HG02623 (cell line): Measurements from ENCODE around the gene FOXC1.

Source experiments
- ATAC-seq: cut with Tn5 transposase; IDR thresholded peaks from one replicate; pipeline ENCODE4 v1.9.1; 2021; ENCODE audit warnings: moderate library complexity; ENCODE audit not compliant: unreplicated experiment

FOXC1 gene

DNA sequence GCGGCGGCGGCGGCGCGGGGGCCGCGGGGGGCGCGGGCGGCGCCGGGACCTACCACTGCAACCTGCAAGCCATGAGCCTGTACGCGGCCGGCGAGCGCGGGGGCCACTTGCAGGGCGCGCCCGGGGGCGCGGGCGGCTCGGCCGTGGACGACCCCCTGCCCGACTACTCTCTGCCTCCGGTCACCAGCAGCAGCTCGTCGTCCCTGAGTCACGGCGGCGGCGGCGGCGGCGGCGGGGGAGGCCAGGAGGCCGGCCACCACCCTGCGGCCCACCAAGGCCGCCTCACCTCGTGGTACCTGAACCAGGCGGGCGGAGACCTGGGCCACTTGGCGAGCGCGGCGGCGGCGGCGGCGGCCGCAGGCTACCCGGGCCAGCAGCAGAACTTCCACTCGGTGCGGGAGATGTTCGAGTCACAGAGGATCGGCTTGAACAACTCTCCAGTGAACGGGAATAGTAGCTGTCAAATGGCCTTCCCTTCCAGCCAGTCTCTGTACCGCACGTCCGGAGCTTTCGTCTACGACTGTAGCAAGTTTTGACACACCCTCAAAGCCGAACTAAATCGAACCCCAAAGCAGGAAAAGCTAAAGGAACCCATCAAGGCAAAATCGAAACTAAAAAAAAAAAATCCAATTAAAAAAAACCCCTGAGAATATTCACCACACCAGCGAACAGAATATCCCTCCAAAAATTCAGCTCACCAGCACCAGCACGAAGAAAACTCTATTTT lies 2.0 kb downstream of the FOXC1 start:
- no peak for ATAC-seq

DNA sequence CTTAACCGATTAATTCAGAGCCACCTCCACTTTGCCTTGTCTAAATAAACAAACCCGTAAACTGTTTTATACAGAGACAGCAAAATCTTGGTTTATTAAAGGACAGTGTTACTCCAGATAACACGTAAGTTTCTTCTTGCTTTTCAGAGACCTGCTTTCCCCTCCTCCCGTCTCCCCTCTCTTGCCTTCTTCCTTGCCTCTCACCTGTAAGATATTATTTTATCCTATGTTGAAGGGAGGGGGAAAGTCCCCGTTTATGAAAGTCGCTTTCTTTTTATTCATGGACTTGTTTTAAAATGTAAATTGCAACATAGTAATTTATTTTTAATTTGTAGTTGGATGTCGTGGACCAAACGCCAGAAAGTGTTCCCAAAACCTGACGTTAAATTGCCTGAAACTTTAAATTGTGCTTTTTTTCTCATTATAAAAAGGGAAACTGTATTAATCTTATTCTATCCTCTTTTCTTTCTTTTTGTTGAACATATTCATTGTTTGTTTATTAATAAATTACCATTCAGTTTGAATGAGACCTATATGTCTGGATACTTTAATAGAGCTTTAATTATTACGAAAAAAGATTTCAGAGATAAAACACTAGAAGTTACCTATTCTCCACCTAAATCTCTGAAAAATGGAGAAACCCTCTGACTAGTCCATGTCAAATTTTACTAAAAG lies 2.7 kb downstream of the FOXC1 start:
- ATAC-seq, result no peak

DNA sequence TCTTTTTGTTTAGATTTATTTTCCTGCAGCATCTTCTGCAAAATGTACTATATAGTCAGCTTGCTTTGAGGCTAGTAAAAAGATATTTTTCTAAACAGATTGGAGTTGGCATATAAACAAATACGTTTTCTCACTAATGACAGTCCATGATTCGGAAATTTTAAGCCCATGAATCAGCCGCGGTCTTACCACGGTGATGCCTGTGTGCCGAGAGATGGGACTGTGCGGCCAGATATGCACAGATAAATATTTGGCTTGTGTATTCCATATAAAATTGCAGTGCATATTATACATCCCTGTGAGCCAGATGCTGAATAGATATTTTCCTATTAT lies 3.2 kb downstream of the FOXC1 start:
- no peak for ATAC-seq

DNA sequence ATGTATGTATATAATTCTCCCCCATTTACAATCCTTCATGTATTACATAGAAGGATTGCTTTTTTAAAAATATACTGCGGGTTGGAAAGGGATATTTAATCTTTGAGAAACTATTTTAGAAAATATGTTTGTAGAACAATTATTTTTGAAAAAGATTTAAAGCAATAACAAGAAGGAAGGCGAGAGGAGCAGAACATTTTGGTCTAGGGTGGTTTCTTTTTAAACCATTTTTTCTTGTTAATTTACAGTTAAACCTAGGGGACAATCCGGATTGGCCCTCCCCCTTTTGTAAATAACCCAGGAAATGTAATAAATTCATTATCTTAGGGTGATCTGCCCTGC lies 3.6 kb downstream of the FOXC1 start:
- no peak for ATAC-seq

DNA sequence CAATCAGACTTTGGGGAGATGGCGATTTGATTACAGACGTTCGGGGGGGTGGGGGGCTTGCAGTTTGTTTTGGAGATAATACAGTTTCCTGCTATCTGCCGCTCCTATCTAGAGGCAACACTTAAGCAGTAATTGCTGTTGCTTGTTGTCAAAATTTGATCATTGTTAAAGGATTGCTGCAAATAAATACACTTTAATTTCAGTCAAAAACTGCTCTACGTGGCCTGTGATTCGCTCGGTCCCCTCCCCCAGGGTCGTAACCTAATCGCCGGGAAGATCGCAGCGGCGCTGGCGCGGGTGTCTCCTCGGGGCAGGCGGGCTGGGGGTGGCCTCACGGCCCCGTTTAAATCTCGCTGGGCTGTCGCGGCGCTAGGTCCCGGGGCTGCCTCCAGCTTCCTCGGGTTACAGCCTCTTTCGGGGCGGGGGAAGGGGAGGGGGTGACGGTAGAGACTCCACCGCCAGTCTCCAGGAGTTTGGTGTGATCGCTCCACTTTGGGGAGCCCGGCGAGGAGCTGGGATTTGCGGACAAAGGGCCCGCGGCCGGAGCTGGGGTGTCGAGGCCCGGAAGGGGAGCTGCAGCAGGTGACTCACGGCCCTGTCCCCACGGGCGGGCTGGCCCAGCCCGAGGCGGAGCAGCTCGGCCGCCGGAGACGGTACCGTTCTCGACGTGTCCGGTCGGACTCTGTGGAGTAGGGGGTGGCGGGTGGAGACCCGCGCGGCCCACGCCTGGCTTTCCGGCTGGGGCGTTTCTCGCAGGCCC lies 4.2 kb downstream of the FOXC1 start:
- no peak for ATAC-seq

DNA sequence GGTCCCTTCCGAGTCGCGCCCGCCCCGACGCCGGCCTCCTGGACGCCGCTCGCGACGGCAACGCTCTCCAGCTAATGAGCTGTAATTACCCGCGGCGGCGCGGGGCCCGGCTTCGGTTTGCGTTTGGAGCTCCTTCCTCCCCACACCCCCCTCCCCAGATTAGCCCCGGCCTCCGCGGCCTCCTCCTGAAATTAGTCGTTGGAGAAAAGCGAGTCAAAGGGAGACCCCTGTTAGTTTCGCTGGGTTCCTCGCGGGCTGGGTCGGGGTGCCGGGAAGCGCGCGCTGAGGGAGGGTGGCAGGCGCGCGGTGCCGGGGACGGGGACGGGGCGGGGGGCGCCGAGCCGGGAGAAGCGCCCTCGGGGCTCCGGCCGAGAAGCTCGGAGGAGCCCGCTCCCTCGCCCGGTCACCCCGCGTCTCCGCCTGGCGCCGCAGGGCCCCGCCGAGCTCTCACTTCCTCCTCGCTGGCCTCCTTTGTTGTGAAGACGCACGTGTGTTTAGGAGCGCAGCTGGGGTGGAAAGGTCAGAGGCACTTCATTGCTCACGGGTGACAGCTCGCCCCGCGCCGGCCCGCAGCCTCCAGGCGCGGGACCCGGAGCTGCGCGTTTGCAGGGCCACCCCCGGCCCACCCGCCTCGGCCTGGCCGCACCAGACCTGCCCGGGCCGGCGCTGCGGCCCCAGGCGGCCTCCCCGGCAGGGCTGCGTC lies 4.9 kb downstream of the FOXC1 start:
- no peak for ATAC-seq

DNA sequence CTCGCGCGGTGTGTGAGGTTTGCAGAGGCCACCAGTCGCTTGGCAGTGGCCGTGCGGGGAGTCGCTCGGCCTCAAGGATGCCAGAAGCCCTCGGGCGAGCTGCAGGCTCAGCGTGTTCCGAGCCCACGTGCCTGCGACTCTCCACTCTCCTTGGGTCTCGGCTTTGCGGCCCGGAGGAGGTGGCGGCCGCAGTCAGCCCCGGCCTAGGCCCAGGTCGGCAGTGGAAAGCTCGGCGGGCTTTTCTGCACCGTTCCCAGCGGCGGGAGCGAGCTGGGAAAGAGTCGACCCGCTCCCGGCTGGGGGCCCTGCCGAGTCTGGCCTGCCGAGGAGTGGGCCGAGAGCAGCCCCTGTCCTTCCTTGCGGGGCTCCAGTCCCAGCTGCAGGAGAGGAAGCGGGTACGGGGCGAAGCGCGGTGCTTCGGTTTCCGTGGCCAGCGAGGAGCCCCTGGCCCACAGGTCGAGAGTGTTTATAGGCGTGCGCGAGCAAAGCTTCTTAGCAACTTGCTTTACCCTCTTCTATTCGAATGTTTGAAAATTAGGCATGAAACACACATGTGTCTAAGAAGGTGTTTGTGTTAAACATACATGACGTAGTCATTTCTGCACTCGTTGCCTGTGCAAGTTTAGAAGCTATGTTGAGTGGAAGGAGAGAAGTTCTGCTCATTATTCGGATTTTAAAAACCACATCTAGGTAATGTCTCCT lies 5.6 kb downstream of the FOXC1 start:
- ATAC-seq, result no peak

DNA sequence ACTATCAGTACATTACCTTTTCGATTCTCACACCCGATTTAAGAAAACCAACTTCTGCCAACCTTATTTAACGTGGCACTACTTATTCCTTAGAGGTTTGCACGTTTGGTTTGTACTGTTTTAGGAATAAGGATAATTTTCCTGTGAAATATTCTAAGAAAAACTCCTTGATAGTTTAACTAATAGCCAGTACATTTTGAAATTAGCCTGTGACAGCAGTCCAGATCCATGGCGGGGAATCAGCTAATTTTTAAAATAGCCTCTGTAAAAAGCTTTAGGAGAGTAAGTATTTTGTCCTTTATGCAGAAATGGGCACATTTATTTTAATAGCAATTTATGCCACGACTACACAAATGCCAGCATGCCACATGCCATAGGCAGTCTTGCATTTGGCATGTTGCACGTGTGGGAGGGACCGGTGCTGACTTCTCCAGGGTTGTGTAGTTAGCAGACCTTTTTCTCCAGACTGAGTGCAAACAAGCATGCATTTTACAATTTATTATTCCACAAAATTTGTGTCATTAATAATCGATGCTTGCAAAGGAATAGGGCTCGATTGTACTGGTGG lies 6.2 kb downstream of the FOXC1 start:
- no peak for ATAC-seq

DNA sequence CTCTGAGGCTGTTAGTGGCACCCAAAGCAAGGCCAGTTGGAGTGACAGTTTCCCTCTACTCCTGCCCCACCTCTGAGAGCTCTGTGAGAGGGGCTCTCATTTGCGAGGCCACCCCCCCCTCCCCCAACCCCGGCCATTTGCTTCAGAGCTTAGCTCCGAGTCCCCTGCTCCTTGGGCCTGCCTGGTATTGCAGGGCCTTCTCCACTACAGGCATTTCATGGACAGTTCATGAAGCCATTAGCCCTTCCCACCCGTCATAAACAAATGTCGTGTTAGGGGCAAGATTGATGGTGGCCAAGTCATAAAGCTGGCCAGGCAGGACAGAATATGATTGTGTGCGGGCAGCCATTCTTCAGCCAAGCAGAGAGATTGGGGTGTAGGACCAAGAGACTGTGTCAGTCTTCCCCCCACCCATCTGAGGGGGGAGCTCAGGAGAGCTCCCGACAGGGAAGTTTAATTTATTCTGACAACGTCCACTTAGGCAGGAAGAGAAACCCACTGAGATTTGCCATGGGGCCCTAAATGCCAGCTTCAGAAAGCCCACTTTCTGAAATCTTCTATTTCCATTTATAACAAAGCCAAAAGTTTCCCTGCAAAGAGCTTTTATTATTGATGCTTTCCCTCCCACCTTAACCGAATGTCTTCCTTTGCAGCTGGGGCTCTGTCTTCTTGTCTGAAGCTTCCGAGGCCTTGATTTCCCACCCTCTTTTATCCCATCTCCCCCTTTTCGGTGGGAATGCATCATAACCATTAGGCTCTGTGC lies 7.2 kb downstream of the FOXC1 start:
- ATAC-seq, result no peak

DNA sequence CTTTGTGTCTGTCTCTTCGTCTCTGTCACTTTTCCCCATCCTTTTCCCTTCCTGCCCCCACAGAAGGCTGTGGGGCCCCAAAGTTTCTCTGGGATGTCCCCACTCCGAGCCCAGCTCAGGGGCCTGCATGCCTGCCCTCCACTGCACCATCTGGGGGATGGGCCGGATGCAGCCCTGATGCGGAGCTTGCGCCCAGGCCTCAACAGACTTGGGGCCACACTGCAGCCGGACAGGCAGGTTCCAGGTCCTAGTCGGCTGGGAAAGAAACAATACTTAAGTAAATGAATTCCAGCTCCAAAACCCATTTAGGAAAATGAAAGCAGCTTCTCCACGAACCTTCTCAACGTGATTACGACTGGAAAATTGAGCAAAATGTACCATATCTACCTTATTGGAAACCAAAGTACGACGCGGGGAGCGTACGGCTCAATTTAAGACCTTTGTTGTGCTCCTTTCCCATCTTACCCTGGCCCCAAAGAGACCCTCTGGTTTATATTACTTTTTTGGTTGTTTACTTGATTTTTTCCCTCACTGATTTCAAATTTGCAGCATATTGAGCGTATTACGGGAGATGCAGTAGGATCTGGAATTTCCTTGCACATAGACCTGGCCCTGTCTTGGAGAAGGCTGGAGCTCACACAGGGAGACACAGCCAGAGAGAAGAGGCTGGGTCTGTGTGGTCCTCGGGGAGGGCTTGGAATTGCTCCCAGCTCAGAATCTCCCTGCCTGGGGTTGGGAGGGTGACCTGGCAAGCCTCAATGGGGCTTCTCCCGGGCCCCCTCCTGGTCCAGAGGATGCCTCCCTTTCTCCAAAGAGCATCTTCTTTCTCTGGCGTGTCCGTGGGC lies 8.0 kb downstream of the FOXC1 start:
- no peak for ATAC-seq

DNA sequence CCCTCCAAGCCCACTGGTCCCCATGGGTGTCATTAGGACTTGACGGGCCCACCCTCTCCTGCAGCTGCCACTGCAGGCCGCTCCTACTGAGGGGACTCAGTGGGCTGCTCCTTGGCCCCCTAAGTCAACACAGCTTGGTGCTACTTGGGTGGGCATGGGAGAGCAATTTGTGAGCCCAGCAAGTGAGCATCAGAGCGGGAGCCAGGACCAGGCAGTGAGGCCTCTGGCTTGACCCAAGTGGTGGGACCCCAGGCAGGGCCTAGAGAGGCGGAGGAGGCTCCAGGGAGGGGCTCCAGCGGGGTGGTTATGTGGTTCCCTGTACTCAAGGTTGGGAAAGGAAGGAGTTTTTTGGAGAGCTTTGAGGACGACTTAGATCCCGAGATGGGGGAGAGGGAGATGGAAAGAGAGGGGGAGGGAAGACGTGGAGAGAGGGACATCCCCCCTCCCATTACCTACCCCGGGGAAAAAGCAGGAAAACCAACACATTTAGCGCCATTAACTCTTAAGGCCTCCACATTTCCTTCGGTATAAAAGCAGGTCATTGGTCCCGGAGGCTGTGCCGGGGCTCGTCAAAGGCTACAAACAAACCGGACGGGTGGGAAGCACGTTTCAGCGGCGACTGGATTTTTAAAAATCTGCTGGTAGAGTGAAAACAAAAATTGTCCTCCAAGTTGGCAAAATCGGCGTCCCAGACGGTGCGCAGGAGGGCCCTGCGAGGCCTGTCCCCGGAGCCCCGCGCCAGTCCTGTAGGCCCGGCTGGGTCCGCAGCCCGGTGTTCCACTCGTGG lies 8.8 kb downstream of the FOXC1 start:
- no peak for ATAC-seq

DNA sequence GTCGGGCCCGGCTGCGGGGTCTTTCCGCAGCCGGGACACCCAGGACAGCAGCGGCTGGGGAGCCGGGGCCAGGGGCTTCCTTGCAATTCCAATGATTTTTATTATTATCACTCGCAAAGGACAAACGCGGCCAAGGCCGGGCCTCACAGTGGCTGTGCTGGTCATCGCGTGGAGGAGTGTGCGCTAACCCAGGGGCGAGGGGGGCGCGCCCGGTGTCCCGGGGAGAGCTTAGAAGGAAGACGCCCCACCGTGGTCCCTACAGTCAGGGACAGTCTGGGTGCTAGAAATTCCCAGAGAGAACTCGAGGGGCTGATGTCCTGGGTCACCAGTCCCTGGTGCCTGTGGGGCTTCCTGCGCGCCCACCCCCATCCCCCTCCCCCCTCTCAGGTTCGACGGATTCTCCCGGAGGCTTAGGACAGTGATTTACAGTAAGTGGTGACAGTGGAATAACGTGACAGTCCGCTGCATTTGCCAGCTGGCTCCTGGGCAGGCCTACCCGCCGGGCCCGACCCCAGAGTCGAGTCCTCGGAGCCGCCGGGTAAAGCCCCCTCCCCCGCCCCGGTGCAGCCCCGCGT lies 9.5 kb downstream of the FOXC1 start:
- ATAC-seq, result no peak

DNA sequence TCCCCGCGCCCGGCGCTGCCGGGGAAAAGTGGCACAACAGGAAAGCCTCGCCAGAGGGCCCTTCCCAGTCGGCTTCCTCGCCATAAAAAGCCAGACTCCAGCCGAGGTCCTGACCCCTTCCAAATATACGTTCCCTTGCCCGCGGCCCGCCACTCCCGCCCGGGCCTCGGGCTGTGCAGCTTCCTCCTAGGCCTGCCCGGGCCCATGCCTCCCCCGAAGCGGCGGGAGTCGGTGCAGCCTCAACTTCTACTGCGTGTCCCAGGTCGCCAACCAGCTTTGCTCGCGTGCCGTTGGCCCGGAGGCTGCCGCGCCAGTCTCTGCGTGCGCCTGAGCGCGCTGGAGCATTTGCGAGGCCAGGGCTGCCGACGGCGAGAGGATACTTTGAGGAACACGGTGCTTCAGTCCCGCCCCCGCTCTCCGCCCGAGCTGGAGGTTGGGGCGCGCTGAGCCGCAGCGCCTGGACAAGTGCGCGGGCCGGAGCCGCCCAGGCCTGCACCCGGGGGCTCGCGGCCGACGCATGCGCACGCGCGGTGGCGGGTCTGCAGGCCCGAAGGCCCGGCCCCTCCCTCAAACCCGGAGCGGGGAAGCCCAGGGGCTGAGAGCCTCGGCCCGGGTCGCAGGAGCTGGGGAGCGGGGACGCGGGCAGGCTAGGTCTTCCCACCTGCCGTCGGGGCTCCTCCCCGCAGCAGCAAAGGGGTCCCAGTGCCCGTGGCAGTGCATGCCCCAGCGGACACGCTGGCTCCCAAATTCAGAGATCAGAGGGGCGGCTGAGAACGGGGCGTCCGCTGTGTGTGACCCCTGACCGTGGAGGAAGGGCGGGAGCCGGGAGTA lies 10.2 kb downstream of the FOXC1 start:
- no peak for ATAC-seq

DNA sequence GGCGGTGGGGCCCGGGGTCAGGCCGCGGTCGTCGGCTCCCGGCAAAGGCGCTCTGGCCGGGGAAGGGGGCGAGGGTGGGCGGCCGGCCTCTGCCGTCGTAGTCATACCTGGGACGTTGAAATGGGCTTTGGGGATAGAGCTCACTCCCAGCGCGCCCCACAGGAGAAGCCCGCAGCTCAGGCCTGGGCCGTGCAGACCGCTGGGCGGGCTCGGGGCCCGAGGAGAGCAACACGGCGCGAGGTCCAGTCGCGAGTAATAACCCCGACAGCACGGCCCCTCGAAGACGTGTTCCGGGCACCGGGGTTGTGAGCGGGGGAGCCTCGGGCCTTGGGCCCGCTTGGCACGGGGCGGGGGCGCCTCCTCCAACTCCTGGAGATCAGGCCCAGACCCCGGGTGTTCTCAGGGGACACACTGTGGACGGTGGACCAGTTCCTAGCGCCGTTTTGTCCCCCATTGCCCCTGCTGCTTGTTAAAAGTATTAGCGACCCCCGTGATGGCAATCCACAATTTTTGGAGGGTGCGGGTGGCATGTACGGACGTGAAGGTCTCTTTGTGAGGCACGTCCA lies 10.9 kb downstream of the FOXC1 start:
- ATAC-seq, result no peak

DNA sequence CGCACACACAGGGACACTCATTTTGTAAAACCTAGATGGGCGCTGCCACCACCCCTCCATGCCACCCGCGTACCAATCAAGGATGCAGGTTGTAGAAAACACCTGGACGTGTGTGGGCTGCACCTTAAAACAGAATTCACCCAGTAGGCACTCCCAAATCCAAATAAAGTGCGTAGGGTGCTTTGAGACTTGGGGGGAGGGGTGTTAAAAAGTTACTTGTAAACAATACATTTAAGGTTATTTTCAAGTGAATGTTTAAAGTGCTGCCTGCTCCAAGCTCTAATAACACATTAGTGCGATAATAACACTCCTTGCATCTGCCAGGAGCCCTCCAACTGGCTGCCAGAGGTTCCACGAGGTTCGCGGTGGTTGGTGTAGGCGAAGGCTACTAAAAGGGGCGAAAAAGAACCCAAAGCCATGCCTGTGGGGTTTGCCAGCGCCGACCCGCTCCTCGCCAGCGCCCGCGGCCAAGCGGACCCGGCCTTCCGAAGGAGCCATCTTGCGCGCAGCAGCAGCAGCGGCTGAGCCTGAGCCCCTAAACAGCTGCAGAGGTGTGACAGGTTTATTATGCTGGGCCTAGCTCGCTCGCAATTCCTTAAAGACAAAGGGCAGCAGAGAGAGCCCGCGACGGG lies 11.5 kb downstream of the FOXC1 start:
- ATAC-seq, result no peak

DNA sequence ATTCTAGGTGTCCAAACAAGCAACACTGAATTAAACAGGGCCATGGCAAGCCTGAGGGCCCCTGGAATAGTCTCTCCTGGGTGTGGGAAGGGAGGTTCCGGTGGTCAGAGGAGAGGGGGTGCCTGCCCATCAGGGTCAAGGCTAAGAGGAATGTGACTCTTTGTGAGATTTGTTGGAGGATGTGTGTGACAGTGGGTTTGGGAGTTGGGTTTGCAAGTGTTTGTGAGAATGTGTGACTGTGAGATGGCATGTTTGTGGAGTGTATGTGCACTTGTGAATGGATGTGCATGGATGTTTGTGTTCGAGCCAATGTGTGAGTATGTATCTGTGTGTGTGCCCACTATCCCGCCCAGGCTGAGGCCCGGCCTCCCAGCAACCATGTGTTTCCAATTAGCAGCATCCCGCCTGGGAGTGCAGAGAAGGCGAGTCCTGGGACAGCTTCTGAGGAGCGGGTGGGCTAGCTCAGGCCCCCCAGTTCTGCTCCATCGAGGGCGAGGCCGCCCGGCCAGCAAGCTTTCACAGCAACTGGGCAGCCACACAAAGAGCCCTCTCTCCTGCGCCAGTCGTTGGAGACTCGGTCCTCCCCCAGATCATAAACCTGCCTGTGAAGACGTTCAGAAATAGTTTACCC lies 12.6 kb downstream of the FOXC1 start:
- no peak for ATAC-seq
